Sigmoid colon (tissue), 7 donors: ENCODE results near the gene COL5A1. TPM values are rescaled to one million over a fixed set of nuclear protein-coding genes. Genes with fewer than 3 reads are reported as not detected.

ENCODE experiments used
- DNase-seq: peaks from one replicate; pipeline ENCODE4 v3.0.0-alpha.2; 2019
- H3K27ac ChIP-seq, 4 donors: fragments of 200-600 bp; sonication (generic); one replicate each; pipeline ENCODE4 v1.5.1; 2016 to 2019; ENCODE audit warnings: mild to moderate bottlenecking in 1 of 4
- H3K27me3 ChIP-seq, 3 donors: fragments of 200-600 bp; sonication (generic); one replicate each; pipeline ENCODE4 v1.5.1; 2019; ENCODE audit warnings: mild to moderate bottlenecking in 1 of 3
- H3K36me3 ChIP-seq, 4 donors: fragments of 200-600 bp; sonication (generic); one replicate each; pipeline ENCODE4 v1.5.1; 2016 to 2019
- H3K4me1 ChIP-seq, 4 donors: fragments of 200-600 bp; sonication (generic); one replicate each; pipeline ENCODE4 v1.5.1; 2017 to 2019
- H3K4me3 ChIP-seq, 4 donors: fragments of 200-600 bp; sonication (generic); one replicate each; pipeline ENCODE4 v1.5.1; 2017 to 2019; ENCODE audit warnings: mild to moderate bottlenecking in 2 of 4, moderate library complexity in 1 of 4
- H3K9me3 ChIP-seq, 4 donors: fragments of 200-600 bp in 3 of 4; sonication (generic) in 3 of 4; one replicate each; pipeline versions ENCODE4 v1.5.1 to v1.6.1; 2013 to 2019
- EP300 ChIP-seq, 4 donors: sonication (generic); formaldehyde crosslinking; IDR thresholded peaks; one replicate each; pipeline ENCODE4 v1.6.1; 2017; ENCODE audit warnings: antibody characterized with exemption in 4 of 4
- POLR2A ChIP-seq, 2 donors: fragments of 450-650 bp; IDR thresholded peaks; one replicate each; pipeline ENCODE4 v1.6.1; 2016; ENCODE audit warnings: antibody characterized with exemption in 2 of 2, mild to moderate bottlenecking in 2 of 2, moderate library complexity in 2 of 2
- POLR2AphosphoS5 ChIP-seq, 4 donors: sonication (generic); formaldehyde crosslinking; IDR thresholded peaks; one replicate each; pipeline ENCODE4 v1.6.1; 2017; ENCODE audit warnings: antibody characterized with exemption in 4 of 4
- WGBS, 2 donors: extraction: QIAGEN DNeasy Blood & Tissue Kit; methylation state at CpG; one replicate each; pipeline ENCODE4 v1.1.7; 2013; 5-methylcytosine and 5-hydroxymethylcytosine counted together
- intact Hi-C: fragments of 100-400 bp; cut with DNase I; formaldehyde crosslinking; loops from one replicate; pipeline ENCODE4 v1.15.1; 2023
- polyA plus RNA-seq, 3 donors: library from polyadenylated mRNA; stranded (reverse); fragments of 200-250 nt; gene quantifications; one replicate each; pipeline ENCODE4 v1.2.3, GENCODE V29; 2013
- total RNA-seq, 4 donors: library from RNA; depleted of rRNA; stranded (reverse); fragments of >200 nt; gene quantifications; one replicate each; pipeline ENCODE4 v1.1.0, GENCODE V29; 2016
- TF ChIP-seq, protein P1 (sequence below), 4 experiments: fragments of 450-650 bp in 3 of 4; fragments of 200-600 bp in 1 of 4; IDR thresholded peaks; one replicate each; pipeline ENCODE4 v1.5.1; 2016 to 2019; ENCODE audit warnings: antibody characterized with exemption in 4 of 4, mild to moderate bottlenecking in 3 of 4, moderate library complexity in 2 of 4
- donor health status: healthy with polysubstance abuse.
- donor health status: Bipolar disorder and iron deficiency.
- donor health status: healthy.

Gene COL5A1
- total and polyA plus RNA-seq, 7 donors: 4.2 to 168 (median 24.2) TPM

DNA sequence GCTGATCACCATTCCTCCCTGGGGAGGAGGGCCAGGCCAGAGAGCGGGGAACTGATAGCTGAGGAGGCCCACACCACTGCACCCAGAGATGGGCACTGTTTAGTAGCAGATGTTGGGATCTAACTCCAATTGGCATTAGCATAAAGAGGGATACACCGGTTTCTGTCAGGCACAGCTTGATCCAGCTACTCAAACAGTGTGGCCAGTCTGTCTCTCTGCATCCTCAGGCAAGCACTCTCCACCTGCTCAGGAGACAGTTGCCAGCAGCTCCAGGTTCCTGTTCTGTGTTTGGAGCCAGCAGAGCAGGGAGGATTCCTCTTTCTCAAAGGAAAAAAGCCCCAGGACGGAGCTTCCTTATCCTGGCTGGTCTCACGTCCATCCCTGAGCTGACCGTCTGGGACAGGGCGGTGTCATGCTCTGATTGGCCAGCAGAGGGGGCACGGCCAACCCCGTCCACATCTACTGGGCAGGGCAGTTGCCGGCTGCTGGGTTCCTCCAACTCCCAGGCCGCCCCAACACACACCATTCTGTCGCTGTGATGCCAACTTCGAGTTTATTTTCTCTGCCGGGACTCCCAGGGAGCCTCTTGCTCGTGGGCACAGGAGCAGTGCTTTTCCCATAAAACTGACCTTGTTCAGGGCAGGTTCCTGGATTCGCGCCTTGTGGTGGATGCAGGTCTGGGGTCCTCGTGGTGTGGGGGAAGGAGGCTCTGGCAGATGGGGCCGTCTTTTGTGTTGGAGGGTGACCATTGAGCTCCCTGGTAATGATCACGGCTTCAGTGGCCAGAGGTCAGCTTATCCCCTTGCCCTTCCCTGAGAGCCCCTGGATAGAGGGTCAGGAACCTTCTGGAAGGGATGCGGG is 47.9 kb downstream of the COL5A1 start:
- Histone ChIP-seq H3K9me3 (no peaks in the 10 kb centered on the region), H3K36me3 (peaks cover 0 to 26% (median 13%) of the 10 kb centered on the region in 4 donors), H3K4me3 (no peak overlapping the region), H3K27me3 (no peaks in the 10 kb centered on the region), H3K27ac (peak overlapping the region in 3 of 4 donors; percentile 30 to 64 (median 44)), H3K4me1 (peaks cover 0 to 50% (median 38%) of the 10 kb centered on the region in 4 donors)
- intact Hi-C loops: loop anchor here (5.0 kb wide), 1 partner anchor 237 kb away; no protein-coding TSS in a partner anchor
- peak; percentile 91 for DNase-seq
- 36 to 56% methylated on average over 20 of the region's 20 CpGs for WGBS, 2 donors
- TF ChIP-seq EP300 (IDR thresholded peaks at IDR 0.05): no peak
- no peak for TF ChIP-seq POLR2A (IDR thresholded peaks at IDR 0.05)
- TF ChIP-seq, protein P1, sequence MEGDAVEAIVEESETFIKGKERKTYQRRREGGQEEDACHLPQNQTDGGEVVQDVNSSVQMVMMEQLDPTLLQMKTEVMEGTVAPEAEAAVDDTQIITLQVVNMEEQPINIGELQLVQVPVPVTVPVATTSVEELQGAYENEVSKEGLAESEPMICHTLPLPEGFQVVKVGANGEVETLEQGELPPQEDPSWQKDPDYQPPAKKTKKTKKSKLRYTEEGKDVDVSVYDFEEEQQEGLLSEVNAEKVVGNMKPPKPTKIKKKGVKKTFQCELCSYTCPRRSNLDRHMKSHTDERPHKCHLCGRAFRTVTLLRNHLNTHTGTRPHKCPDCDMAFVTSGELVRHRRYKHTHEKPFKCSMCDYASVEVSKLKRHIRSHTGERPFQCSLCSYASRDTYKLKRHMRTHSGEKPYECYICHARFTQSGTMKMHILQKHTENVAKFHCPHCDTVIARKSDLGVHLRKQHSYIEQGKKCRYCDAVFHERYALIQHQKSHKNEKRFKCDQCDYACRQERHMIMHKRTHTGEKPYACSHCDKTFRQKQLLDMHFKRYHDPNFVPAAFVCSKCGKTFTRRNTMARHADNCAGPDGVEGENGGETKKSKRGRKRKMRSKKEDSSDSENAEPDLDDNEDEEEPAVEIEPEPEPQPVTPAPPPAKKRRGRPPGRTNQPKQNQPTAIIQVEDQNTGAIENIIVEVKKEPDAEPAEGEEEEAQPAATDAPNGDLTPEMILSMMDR (IDR thresholded peaks at IDR 0.05): peak; percentile 58 to 95 (median 82)
- no peak for TF ChIP-seq POLR2AphosphoS5 (IDR thresholded peaks at IDR 0.05)

GRCh38 chr9:134690301-134690751 is 48.7 kb downstream of the COL5A1 start:
- no peaks in the 10 kb centered on the region for H3K27me3 ChIP-seq
- no peak for TF ChIP-seq POLR2AphosphoS5 (IDR thresholded peaks at IDR 0.05)
- no peak for TF ChIP-seq POLR2A (IDR thresholded peaks at IDR 0.05)
- TF ChIP-seq EP300 (IDR thresholded peaks at IDR 0.05): no peak
- TF ChIP-seq, protein P1 (IDR thresholded peaks at IDR 0.05): no peak
- 58 to 70% methylated on average over 15 of the region's 15 CpGs for WGBS, 2 donors
- peak overlapping the region in 3 of 4 donors; percentile 30 to 64 (median 44) for H3K27ac ChIP-seq
- peaks cover 0 to 26% (median 13%) of the 10 kb centered on the region in 4 donors for H3K36me3 ChIP-seq
- H3K4me3 ChIP-seq: no peak overlapping the region
- intact Hi-C loops: no loop called here
- no peaks in the 10 kb centered on the region for H3K9me3 ChIP-seq
- peak; percentile 59 for DNase-seq
- peaks cover 0 to 52% (median 38%) of the 10 kb centered on the region in 4 donors for H3K4me1 ChIP-seq

- intact Hi-C loops: no loop called here
- peak; percentile 64 for DNase-seq
- Histone ChIP-seq H3K4me1 (peaks cover 0 to 54% (median 40%) of the 10 kb centered on the region in 4 donors), H3K27me3 (no peaks in the 10 kb centered on the region), H3K36me3 (peaks cover 0 to 26% (median 13%) of the 10 kb centered on the region in 4 donors), H3K27ac (peak overlapping the region in 2 of 4 donors; percentile 44 to 64), H3K4me3 (no peak overlapping the region), H3K9me3 (no peaks in the 10 kb centered on the region)
- WGBS, 2 donors: 81 to 83% methylated on average over 31 of the region's 31 CpGs
- no peak for TF ChIP-seq POLR2AphosphoS5 (IDR thresholded peaks at IDR 0.05)
- no peak for TF ChIP-seq EP300 (IDR thresholded peaks at IDR 0.05)
- TF ChIP-seq, protein P1 (IDR thresholded peaks at IDR 0.05): no peak
- TF ChIP-seq POLR2A (IDR thresholded peaks at IDR 0.05): no peak
Measured at GRCh38 chr9:134690946-134691694, 49.5 kb downstream of the COL5A1 start.

- intact Hi-C loops: no loop called here
- Histone ChIP-seq H3K4me1 (peaks cover 0 to 54% (median 40%) of the 10 kb centered on the region in 4 donors), H3K36me3 (peaks cover 0 to 26% (median 13%) of the 10 kb centered on the region in 4 donors), H3K27me3 (no peaks in the 10 kb centered on the region), H3K9me3 (no peaks in the 10 kb centered on the region), H3K4me3 (no peak overlapping the region), H3K27ac (peak overlapping the region in 1 of 4 donors; percentile 64)
- TF ChIP-seq EP300 (IDR thresholded peaks at IDR 0.05) (no peak), POLR2AphosphoS5 (IDR thresholded peaks at IDR 0.05) (no peak), POLR2A (IDR thresholded peaks at IDR 0.05) (no peak)
- TF ChIP-seq, protein P1 (IDR thresholded peaks at IDR 0.05): no peak
- peak; percentile 58 for DNase-seq
- WGBS, 2 donors: 63 to 84% methylated on average over 23 of the region's 23 CpGs
Measured at GRCh38 chr9:134691695-134692572, 50.3 kb downstream of the COL5A1 start.
